ENCODE data around the gene RALGPS2.

GRCh38 chr1:178958491-178958890 lies 233.4 kb downstream of the RALGPS2 start:
- TF ChIP-seq EZH2 (IDR thresholded peaks at IDR 0.05) (no peak), POLR2AphosphoS5 (IDR thresholded peaks at IDR 0.05; ENCODE audit: borderline replicate concordance, low read depth, low read length) (no peak), FOXP2 (optimal IDR thresholded peaks at IDR 0.05; ENCODE audit: control extremely low read depth, extremely low read length, insufficient read depth) (no peak)

Data from SK-N-MC (cell line).